ENCODE results near the gene UGGT2.

Gene UGGT2

GRCh38 chr13:95921485-95921884 is 131.7 kb downstream of the UGGT2 start:
- no peak overlapping the region for H3K4me3 ChIP-seq (replicated peaks; ENCODE audit: low read depth, low read length)
- no peak for DNase-seq (ENCODE audit: extremely low read depth, low read depth)
- no peak for TF ChIP-seq CTCF (IDR thresholded peaks at IDR 0.05; ENCODE audit: low read depth, low read length, missing control alignments)

- H3K4me3 ChIP-seq (replicated peaks; ENCODE audit: low read depth, low read length), result no peak overlapping the region
- no peak for TF ChIP-seq CTCF (IDR thresholded peaks at IDR 0.05; ENCODE audit: low read depth, low read length, missing control alignments)
- DNase-seq (ENCODE audit: extremely low read depth, low read depth), result no peak
These were observed 132.7 kb downstream of the UGGT2 start for GRCh38 chr13:95920485-95920884.

GRCh38 chr13:95918860-95919259 is 134.3 kb downstream of the UGGT2 start:
- TF ChIP-seq CTCF (IDR thresholded peaks at IDR 0.05; ENCODE audit: low read depth, low read length, missing control alignments), result no peak
- DNase-seq (ENCODE audit: extremely low read depth, low read depth), result no peak
- no peak overlapping the region for H3K4me3 ChIP-seq (replicated peaks; ENCODE audit: low read depth, low read length)

- no peak for TF ChIP-seq CTCF (IDR thresholded peaks at IDR 0.05; ENCODE audit: low read depth, low read length, missing control alignments)
- no peak overlapping the region for H3K4me3 ChIP-seq (replicated peaks; ENCODE audit: low read depth, low read length)
- DNase-seq (ENCODE audit: extremely low read depth, low read depth), result no peak
These were observed 138.2 kb downstream of the UGGT2 start for GRCh38 chr13:95914991-95915501.

GRCh38 chr13:95906999-95907398 is 146.2 kb downstream of the UGGT2 start:
- TF ChIP-seq CTCF (IDR thresholded peaks at IDR 0.05; ENCODE audit: low read depth, low read length, missing control alignments), result no peak
- no peak overlapping the region for H3K4me3 ChIP-seq (replicated peaks; ENCODE audit: low read depth, low read length)
- no peak for DNase-seq (ENCODE audit: extremely low read depth, low read depth)

- no peak overlapping the region for H3K4me3 ChIP-seq (replicated peaks; ENCODE audit: low read depth, low read length)
- no peak for TF ChIP-seq CTCF (IDR thresholded peaks at IDR 0.05; ENCODE audit: low read depth, low read length, missing control alignments)
- DNase-seq (ENCODE audit: extremely low read depth, low read depth), result no peak
These were observed 149.6 kb downstream of the UGGT2 start for GRCh38 chr13:95903569-95903968.

- no peak for DNase-seq (ENCODE audit: extremely low read depth, low read depth)
- TF ChIP-seq CTCF (IDR thresholded peaks at IDR 0.05; ENCODE audit: low read depth, low read length, missing control alignments), result no peak
These were observed 150.5 kb downstream of the UGGT2 start for GRCh38 chr13:95902741-95903140.

More at GRCh38 chr13:95902741-95903140, 150.5 kb downstream of the UGGT2 start:
- no peak overlapping the region for H3K4me3 ChIP-seq (replicated peaks; ENCODE audit: low read depth, low read length)

Measured in HFF-Myc (cell line).